Chondrocyte (in vitro differentiated cells): Measurements from ENCODE around the gene BICC1. TPM values are rescaled to one million over a fixed set of nuclear protein-coding genes. Genes with fewer than 3 reads are reported as not detected.

Experiments used
- DNase-seq: peaks from one replicate; pipeline ENCODE4 v3.0.0; 2021; ENCODE audit warnings: mixed read lengths, low spot score
- H3K27ac Mint-ChIP-seq: one replicate; pipeline ENCODE4 v1.8.0; 2021; ENCODE audit warnings: mild to moderate bottlenecking, moderate library complexity, mixed read lengths; ENCODE audit not compliant: unreplicated experiment
- H3K27me3 Mint-ChIP-seq: 2 replicates; pipeline ENCODE4 v1.8.0; 2021; ENCODE audit warnings: low read depth, mixed read lengths
- H3K36me3 Mint-ChIP-seq: 2 replicates; pipeline ENCODE4 v1.8.0; 2021; ENCODE audit warnings: low read depth, mixed read lengths
- H3K4me1 Mint-ChIP-seq: 2 replicates; pipeline ENCODE4 v1.8.0; 2021; ENCODE audit warnings: low read depth, mild to moderate bottlenecking, mixed read lengths
- H3K4me3 Mint-ChIP-seq: one replicate; pipeline ENCODE4 v1.8.0; 2021; ENCODE audit warnings: mild to moderate bottlenecking, moderate library complexity, mixed read lengths; ENCODE audit not compliant: unreplicated experiment
- H3K9me3 Mint-ChIP-seq: 2 replicates; pipeline ENCODE4 v1.8.0; 2021; ENCODE audit warnings: low read depth, mixed read lengths
- total RNA-seq: library from RNA; stranded (reverse); gene quantifications from 3 replicates; pipeline ENCODE4 v1.2.1, GENCODE V29; 2021
- TF ChIP-seq, protein P1 (sequence below): fragments of 200-600 bp; sonication (generic); IDR thresholded peaks from 2 replicates; pipeline ENCODE4 v1.5.0; 2021; ENCODE audit warnings: antibody characterized with exemption, mild to moderate bottlenecking, moderate library complexity

Gene BICC1
- total RNA-seq, 1 donor from 2014 or later: 32.4 TPM

DNA sequence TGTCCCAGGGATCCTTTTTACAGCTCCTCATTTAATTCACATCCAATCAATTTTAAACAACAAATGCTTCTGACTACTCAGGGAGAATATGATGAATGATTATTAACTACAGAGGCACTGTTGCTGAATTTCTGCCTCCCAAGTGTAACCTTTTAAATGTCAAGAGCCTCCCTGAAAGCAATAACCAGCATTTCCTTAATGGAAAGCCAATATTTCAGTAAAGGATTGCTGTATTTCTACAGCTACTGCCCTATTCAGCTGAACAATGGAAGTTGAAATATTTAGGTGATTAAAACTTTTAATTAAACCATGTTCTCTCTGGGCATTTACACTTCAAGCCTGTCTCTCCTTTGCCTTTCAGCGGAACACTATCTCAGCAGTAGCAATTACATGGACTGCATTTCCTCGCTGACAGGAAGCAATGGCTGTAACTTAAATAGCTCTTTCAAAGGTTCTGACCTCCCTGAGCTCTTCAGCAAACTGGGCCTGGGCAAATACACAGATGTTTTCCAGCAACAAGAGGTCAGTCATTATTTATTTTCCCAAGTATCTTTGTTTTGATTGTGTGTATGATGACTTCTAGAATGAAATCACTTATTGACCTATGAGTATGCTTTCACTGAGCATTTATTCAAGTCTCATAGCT lies 304.7 kb downstream of the BICC1 start:
- no peak for DNase-seq
- no peaks in the 10 kb centered on the region for H3K27me3 Mint-ChIP-seq
- no peaks in the 10 kb centered on the region for H3K9me3 Mint-ChIP-seq
- no peak overlapping the region for H3K4me3 Mint-ChIP-seq
- no peak overlapping the region for H3K27ac Mint-ChIP-seq
- peaks cover 18% of the 10 kb centered on the region for H3K36me3 Mint-ChIP-seq
- TF ChIP-seq, protein P1, sequence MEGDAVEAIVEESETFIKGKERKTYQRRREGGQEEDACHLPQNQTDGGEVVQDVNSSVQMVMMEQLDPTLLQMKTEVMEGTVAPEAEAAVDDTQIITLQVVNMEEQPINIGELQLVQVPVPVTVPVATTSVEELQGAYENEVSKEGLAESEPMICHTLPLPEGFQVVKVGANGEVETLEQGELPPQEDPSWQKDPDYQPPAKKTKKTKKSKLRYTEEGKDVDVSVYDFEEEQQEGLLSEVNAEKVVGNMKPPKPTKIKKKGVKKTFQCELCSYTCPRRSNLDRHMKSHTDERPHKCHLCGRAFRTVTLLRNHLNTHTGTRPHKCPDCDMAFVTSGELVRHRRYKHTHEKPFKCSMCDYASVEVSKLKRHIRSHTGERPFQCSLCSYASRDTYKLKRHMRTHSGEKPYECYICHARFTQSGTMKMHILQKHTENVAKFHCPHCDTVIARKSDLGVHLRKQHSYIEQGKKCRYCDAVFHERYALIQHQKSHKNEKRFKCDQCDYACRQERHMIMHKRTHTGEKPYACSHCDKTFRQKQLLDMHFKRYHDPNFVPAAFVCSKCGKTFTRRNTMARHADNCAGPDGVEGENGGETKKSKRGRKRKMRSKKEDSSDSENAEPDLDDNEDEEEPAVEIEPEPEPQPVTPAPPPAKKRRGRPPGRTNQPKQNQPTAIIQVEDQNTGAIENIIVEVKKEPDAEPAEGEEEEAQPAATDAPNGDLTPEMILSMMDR: no peak
- peaks cover 58% of the 10 kb centered on the region for H3K4me1 Mint-ChIP-seq

DNA sequence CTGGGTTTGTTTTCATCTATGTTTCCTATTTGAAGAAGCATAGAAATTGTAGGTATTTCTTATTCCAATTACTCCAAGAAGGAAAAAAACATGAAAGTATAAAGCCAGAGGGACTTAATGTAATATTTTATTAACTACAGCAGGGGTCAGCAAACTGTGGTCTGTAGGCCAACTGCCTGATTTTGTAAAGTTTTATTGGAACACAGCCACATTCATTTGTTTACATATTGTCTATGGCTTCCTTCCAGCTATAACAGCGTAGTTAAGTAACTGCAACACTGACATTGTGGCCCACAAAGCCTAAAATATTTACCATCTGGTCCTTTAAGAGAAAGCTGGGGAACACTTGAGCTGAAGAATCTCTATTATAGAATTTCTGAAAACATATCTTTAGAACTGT lies 306.2 kb downstream of the BICC1 start:
- TF ChIP-seq, protein P1: peak; percentile 74
- peak overlapping the region; percentile 49 for H3K27ac Mint-ChIP-seq
- no peak for DNase-seq

DNA sequence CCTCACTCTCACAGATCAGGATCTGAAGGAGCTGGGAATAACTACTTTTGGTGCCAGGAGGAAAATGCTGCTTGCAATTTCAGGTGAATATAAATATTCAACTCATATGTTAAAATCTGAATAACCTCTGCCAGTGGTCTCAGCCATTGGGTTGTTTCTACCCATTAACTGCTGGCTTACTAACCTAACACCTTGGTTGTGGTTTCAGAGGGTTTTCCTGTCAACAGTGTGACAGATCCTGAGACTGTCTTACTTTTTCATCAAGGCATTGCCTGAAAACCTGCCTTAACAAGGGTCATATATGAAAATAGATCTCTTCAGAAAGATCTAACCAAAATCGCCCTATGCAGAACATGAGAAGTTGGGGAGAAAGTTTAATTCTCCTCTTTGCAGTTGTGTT lies 307.7 kb downstream of the BICC1 start:
- H3K27me3 Mint-ChIP-seq: no peaks in the 10 kb centered on the region
- no peak for DNase-seq
- no peak overlapping the region for H3K4me3 Mint-ChIP-seq
- H3K4me1 Mint-ChIP-seq: peaks cover 67% of the 10 kb centered on the region
- H3K9me3 Mint-ChIP-seq: no peaks in the 10 kb centered on the region
- peaks cover 4% of the 10 kb centered on the region for H3K36me3 Mint-ChIP-seq
- TF ChIP-seq, protein P1: no peak
- H3K27ac Mint-ChIP-seq: peak overlapping the region; percentile 84

More for the DNA sequence above, 306.2 kb downstream of the BICC1 start:
- Mint-ChIP-seq H3K4me1 (peaks cover 67% of the 10 kb centered on the region), H3K9me3 (no peaks in the 10 kb centered on the region), H3K36me3 (peaks cover 14% of the 10 kb centered on the region), H3K27me3 (no peaks in the 10 kb centered on the region), H3K4me3 (no peak overlapping the region)

DNA sequence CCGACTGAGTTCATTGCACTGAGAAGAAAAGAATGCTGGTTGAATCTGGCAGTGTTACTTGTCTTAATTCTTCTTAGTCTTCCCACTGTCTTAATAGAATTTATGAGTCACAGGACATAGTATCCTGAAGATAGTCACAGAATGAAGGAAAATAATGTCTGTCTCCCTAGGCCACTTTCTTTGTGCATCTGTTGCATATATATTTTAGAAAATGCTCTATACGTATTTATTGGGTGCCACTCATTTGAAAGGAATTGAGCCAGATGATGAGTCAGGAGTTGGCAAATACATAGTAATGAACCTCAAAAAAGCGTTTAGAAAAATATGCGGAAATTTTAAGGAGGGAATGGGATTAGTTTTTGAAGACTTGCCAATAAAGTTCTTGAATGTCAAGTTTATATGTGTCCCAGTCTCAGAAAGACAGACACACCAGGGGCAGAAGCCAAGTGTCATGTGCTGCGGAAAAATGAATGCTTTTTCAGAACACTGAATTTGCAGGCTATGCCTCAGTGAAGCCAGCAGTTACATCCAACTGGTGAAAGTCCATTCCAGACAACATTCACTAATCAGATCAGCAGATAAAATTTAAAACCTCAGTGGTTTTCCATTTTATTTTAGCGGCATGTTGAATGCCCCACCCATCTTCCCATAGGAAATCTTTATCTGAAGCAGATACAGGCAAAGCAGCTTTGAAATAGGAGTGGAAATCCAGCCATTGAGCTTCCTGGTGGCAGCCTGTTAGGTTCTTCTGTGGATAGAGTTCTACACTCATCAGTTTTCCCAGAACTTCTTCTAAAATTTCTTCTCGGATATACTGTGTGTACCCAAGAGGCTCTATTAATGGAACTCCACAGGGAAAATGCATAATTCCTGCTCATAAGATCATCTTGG lies 308.4 kb downstream of the BICC1 start:
- Mint-ChIP-seq H3K9me3 (no peaks in the 10 kb centered on the region), H3K4me1 (peaks cover 67% of the 10 kb centered on the region), H3K27me3 (no peaks in the 10 kb centered on the region), H3K4me3 (peak overlapping the region; percentile 21), H3K36me3 (peaks cover 9% of the 10 kb centered on the region), H3K27ac (peak overlapping the region; percentile 84)
- no peak for DNase-seq
- TF ChIP-seq, protein P1: no peak

DNA sequence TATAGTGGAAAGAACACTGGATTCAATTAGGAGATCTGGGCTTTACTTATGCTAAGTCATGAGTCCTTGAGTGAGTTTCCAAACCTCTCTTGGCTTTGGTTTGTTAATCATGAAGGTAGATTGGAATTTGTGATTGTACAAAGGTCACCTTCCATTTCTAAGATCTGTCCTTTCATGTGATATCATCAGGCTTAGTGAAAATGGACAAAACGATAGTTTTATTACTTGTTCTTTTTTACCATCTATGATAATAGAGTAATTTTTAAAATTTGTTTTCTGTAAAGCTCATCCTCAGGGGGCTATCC lies 309.0 kb downstream of the BICC1 start:
- TF ChIP-seq, protein P1: no peak
- peak overlapping the region; percentile 84 for H3K27ac Mint-ChIP-seq
- no peaks in the 10 kb centered on the region for H3K27me3 Mint-ChIP-seq
- H3K36me3 Mint-ChIP-seq: peaks cover 10% of the 10 kb centered on the region
- peaks cover 64% of the 10 kb centered on the region for H3K4me1 Mint-ChIP-seq
- DNase-seq: no peak
- H3K9me3 Mint-ChIP-seq: no peaks in the 10 kb centered on the region
- no peak overlapping the region for H3K4me3 Mint-ChIP-seq
